GM12878 (cell line): ENCODE measurements around the gene VEZF1. TPM values are rescaled to one million over a fixed set of nuclear protein-coding genes. Genes with fewer than 3 reads are reported as not detected.

Experiments used
- ATAC-seq: fragments of 200-7000 bp; cut with Tn5 transposase; 3 replicates; pipeline ENCODE4 v1.9.1; 2020; ENCODE audit warnings: mild to moderate bottlenecking, moderate library complexity
- BruUV-seq: library from RNA; stranded (reverse); fragments of 400-500 nt; replicated peaks from 2 replicates; lab custom pipeline; 2021; lab: Mats Ljungman, UMichigan
- CTCF ChIA-PET: fragments of 300-600 bp; sonication (Branson Sonifier 250); formaldehyde crosslinking; extraction: SDS; loops from one replicate; lab custom pipeline; 2021; ENCODE audit warnings: inconsistent platforms; lab: Yijun Ruan, JAX
- POLR2A ChIA-PET: fragments of 350-600 bp; formaldehyde crosslinking; extraction: SDS; loops from one replicate; lab custom pipeline; 2021; ENCODE audit warnings: inconsistent platforms; lab: Charles Lee
- RAD21 ChIA-PET: fragments of 300-600 bp; sonication (Branson Sonifier 250); formaldehyde crosslinking; loops from one replicate; lab custom pipeline; 2023; ENCODE audit warnings: antibody characterized with exemption; ENCODE audit not compliant: unreplicated experiment; lab: Charles Lee
- SMC1A ChIA-PET: fragments of 300-600 bp; sonication (Branson Sonifier 250); formaldehyde crosslinking; loops from one replicate; lab custom pipeline; 2023; ENCODE audit not compliant: unreplicated experiment, uncharacterized antibody; lab: Charles Lee
- DNase-seq: peaks from one replicate; pipeline ENCODE4 v3.0.0-alpha.2; 2011; ENCODE audit warnings: low read depth, low spot score
- FAIRE-seq: peaks from 3 replicates; lab custom pipeline; 2011; peaks lifted over from hg19 to GRCh38; lab: Jason Lieb, UNC
- H2AFZ ChIP-seq: 2 replicates; pipeline ENCODE4 v1.6.0; 2011; ENCODE audit warnings: low read depth, low read length, control low read depth; ENCODE audit not compliant: control insufficient read depth
- H3K27ac ChIP-seq: 2 replicates; pipeline ENCODE4 v1.5.1; 2011; ENCODE audit warnings: control low read depth; ENCODE audit not compliant: control insufficient read depth, insufficient read depth
- H3K27me3 ChIP-seq, 2 experiments: replicated peaks in 1 of 2; 2 replicates each; pipeline versions ENCODE4 v1.6.0 to v1.6.1; 2011; ENCODE audit warnings: low read length in 1 of 2; ENCODE audit not compliant: control insufficient read depth in 2 of 2, insufficient read depth in 2 of 2
- H3K36me3 ChIP-seq, 2 experiments: 2 replicates each; pipeline ENCODE4 v1.5.1; 2011; ENCODE audit warnings: low read length in 1 of 2; ENCODE audit not compliant: control insufficient read depth in 2 of 2, insufficient read depth in 2 of 2
- H3K4me1 ChIP-seq: 2 replicates; pipeline ENCODE4 v1.6.1; 2011; ENCODE audit warnings: mild to moderate bottlenecking, low read length, moderate library complexity, mixed read lengths; ENCODE audit not compliant: control insufficient read depth, insufficient read depth
- H3K4me2 ChIP-seq: 2 replicates; pipeline ENCODE4 v1.6.0; 2011; ENCODE audit warnings: control low read depth; ENCODE audit not compliant: control insufficient read depth, insufficient read depth
- H3K4me3 ChIP-seq: fragments of 200-600 bp; sonication (generic); 2 replicates; pipeline ENCODE4 v1.5.1; 2016
- H3K79me2 ChIP-seq: 2 replicates; pipeline ENCODE4 v1.6.0; 2011; ENCODE audit warnings: low read length; ENCODE audit not compliant: control insufficient read depth, insufficient read depth
- H3K9ac ChIP-seq: 2 replicates; pipeline ENCODE4 v1.8.0; 2011; ENCODE audit warnings: low read length, control low read depth, mixed read lengths; ENCODE audit not compliant: control insufficient read depth, insufficient read depth
- H3K9me3 ChIP-seq: replicated peaks from 3 replicates; pipeline ENCODE4 v1.5.1; 2011; ENCODE audit warnings: mild to moderate bottlenecking, low read length; ENCODE audit not compliant: control insufficient read depth, insufficient read depth
- H4K20me1 ChIP-seq: 2 replicates; pipeline ENCODE4 v1.6.0; 2011; ENCODE audit not compliant: control insufficient read depth, insufficient read depth
- BCL11A ChIP-seq: IDR thresholded peaks from 2 replicates; pipeline ENCODE4 v1.6.1; 2011; ENCODE audit warnings: low read depth, low read length
- CREB1 ChIP-seq: IDR thresholded peaks from 2 replicates; pipeline ENCODE4 v1.6.1; 2012; ENCODE audit warnings: low read depth, mild to moderate bottlenecking, inconsistent platforms
- NFXL1 ChIP-seq: fragments of 450-650 bp; IDR thresholded peaks from 2 replicates; pipeline ENCODE4 v1.6.1; 2017; ENCODE audit warnings: antibody characterized with exemption, mild to moderate bottlenecking, borderline replicate concordance
- POLR2AphosphoS5 ChIP-seq: IDR thresholded peaks from 2 replicates; pipeline ENCODE4 v1.6.1; 2011; ENCODE audit warnings: mild to moderate bottlenecking, low read length, inconsistent platforms
- RB1 ChIP-seq: fragments of 450-650 bp; formaldehyde crosslinking; IDR thresholded peaks from 2 replicates; pipeline ENCODE4 v1.6.1; 2017; ENCODE audit warnings: mild to moderate bottlenecking, borderline replicate concordance
- USF1 ChIP-seq: IDR thresholded peaks from 2 replicates; pipeline ENCODE4 v1.6.1; 2011; ENCODE audit warnings: borderline replicate concordance, low read depth, mild to moderate bottlenecking, moderate library complexity, mixed read lengths, low read length; ENCODE audit not compliant: insufficient read depth; ENCODE audit errors: extremely low read length
- ZNF207 ChIP-seq: fragments of 450-650 bp; IDR thresholded peaks from 2 replicates; pipeline ENCODE4 v1.6.1; 2014; ENCODE audit warnings: antibody characterized with exemption, mild to moderate bottlenecking, borderline replicate concordance
- WGBS: methylation state at CpG from one replicate; pipeline ENCODE4 v1.1.6; 2016; ENCODE audit warnings: low lambda C conversion rate; ENCODE audit not compliant: insufficient replicate concordance, insufficient coverage; ENCODE audit errors: missing lambda C conversion rate; 5-methylcytosine and 5-hydroxymethylcytosine counted together
- in situ Hi-C: fragments of 300-500 bp; cut with MboI; formaldehyde crosslinking; loops from 9 replicates; pipeline ENCODE4 v1.14.3; 2018; ENCODE audit warnings: mixed read lengths
- intact Hi-C: fragments of 100-400 bp; cut with micrococcal nuclease; formaldehyde crosslinking; loops from one replicate; pipeline ENCODE4 v1.14.2; 2022; ENCODE audit not compliant: unreplicated experiment
- polyA plus RNA-seq, 11 experiments: library from polyadenylated mRNA; depleted of rRNA in 4 of 11; unstranded in 6 of 11; stranded (reverse) in 5 of 11; fragments of >200 nt; fragmentation: Nextera tagmentation in 4 of 11; fragmentation: Illumina TruSeq in 1 of 11; extraction: Ambion mirVana in 4 of 11; extraction: Trizol in 1 of 11; gene quantifications; 1 replicate in 1 of 11; 2 replicates in 10 of 11; pipeline versions ENCODE4 v1.2.1 to v1.2.3, GENCODE V29; 2011 to 2016; ENCODE audit warnings: inconsistent platforms in 2 of 11, missing spikeins in 2 of 11, low read depth in 1 of 11
- total RNA-seq, 4 experiments: library from RNA; depleted of rRNA in 3 of 4; stranded (reverse); fragments of >200 nt in 3 of 4; fragmentation: Illumina TruSeq in 1 of 4; extraction: Trizol in 1 of 4; gene quantifications; 2 replicates each; pipeline versions ENCODE4 v1.2.1 to v1.2.3, GENCODE V29; 2013 to 2021

The VEZF1 gene
- total and polyA plus RNA-seq, 10 of the 15 experiments (the other 5 are each of a cell fraction or from before 2014, with no cell fraction given): 9.5 to 28.2 (median 20.3) TPM

- ChIA-PET RAD21 (interaction anchor here (0.6 to 9.4 kb wide), 19 partner anchors 8 to 322 kb away, joined by 3 to 100 read pairs (median 5); partner anchors contain the start of genes CUEDC1 and SRSF1), CTCF (interaction anchor here (0.6 to 8.1 kb wide), 26 partner anchors 8 to 729 kb away, joined by 3 to 77 read pairs (median 4); partner anchors contain the start of gene CUEDC1), SMC1A (interaction anchor here (0.8 to 10.2 kb wide), 20 partner anchors 8 to 96 kb away, joined by 3 to 138 read pairs (median 6); partner anchors contain the start of genes CUEDC1, SRSF1 and VEZF1), POLR2A (interaction anchor here (0.6 to 4.8 kb wide), 9 partner anchors 8 to 609 kb away, joined by 3 to 51 read pairs (median 6); no protein-coding TSS in a partner anchor)
- no peaks in the 10 kb centered on the region for H3K79me2 ChIP-seq
- no peak for ATAC-seq
- intact Hi-C loops: loop anchor here (2.0 to 5.0 kb wide), 2 partner anchors 40 to 45 kb away; partner anchors contain the start of gene VEZF1
- 70% methylated on average over 9 of the region's 9 CpGs for WGBS
- H3K9ac ChIP-seq: no peak overlapping the region
- H4K20me1 ChIP-seq: no peaks in the 10 kb centered on the region
- peak overlapping the region; percentile 28; the same call in 1 of the 2 replicates for H3K4me3 ChIP-seq
- H3K27me3 ChIP-seq: no peaks in the 10 kb centered on the region
- FAIRE-seq: no peak
- no TSS peak for BruUV-seq
- in situ Hi-C loops: no loop called here
- no peaks in the 10 kb centered on the region for H3K9me3 ChIP-seq
- H2AFZ ChIP-seq: no peak overlapping the region
- no peak for TF ChIP-seq USF1
- no peak for TF ChIP-seq CREB1
- TF ChIP-seq NFXL1: no peak
- no peak for TF ChIP-seq RB1
- no peak for TF ChIP-seq POLR2AphosphoS5
- TF ChIP-seq BCL11A: no peak
- no peak for TF ChIP-seq ZNF207
- no peak overlapping the region for H3K27ac ChIP-seq
- peaks cover 50% of the 10 kb centered on the region for H3K4me1 ChIP-seq
- H3K4me2 ChIP-seq: peak overlapping the region; percentile 57
- DNase-seq: no peak
- H3K36me3 ChIP-seq: no peaks in the 10 kb centered on the region
Measured at GRCh38 chr17:57947369-57947768, 40.7 kb downstream of the VEZF1 start.
